ENCODE results near the gene MRPS16. TPM values are rescaled to one million over a fixed set of nuclear protein-coding genes. Genes with fewer than 3 reads are reported as not detected.

Gene MRPS16
- total RNA-seq, 1 donor: 80.7 TPM

GRCh38 chr10:73239908-73240307 lies 12.5 kb downstream of the MRPS16 start:
- no peak overlapping the region for H3K4me3 ChIP-seq (ENCODE audit: low read depth, low read length)
- no peak for DNase-seq (ENCODE audit: low read depth)
- TF ChIP-seq, protein P1, sequence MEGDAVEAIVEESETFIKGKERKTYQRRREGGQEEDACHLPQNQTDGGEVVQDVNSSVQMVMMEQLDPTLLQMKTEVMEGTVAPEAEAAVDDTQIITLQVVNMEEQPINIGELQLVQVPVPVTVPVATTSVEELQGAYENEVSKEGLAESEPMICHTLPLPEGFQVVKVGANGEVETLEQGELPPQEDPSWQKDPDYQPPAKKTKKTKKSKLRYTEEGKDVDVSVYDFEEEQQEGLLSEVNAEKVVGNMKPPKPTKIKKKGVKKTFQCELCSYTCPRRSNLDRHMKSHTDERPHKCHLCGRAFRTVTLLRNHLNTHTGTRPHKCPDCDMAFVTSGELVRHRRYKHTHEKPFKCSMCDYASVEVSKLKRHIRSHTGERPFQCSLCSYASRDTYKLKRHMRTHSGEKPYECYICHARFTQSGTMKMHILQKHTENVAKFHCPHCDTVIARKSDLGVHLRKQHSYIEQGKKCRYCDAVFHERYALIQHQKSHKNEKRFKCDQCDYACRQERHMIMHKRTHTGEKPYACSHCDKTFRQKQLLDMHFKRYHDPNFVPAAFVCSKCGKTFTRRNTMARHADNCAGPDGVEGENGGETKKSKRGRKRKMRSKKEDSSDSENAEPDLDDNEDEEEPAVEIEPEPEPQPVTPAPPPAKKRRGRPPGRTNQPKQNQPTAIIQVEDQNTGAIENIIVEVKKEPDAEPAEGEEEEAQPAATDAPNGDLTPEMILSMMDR (IDR thresholded peaks at IDR 0.05; ENCODE audit: insufficient read depth, low read depth, low read length): no peak

DNA sequence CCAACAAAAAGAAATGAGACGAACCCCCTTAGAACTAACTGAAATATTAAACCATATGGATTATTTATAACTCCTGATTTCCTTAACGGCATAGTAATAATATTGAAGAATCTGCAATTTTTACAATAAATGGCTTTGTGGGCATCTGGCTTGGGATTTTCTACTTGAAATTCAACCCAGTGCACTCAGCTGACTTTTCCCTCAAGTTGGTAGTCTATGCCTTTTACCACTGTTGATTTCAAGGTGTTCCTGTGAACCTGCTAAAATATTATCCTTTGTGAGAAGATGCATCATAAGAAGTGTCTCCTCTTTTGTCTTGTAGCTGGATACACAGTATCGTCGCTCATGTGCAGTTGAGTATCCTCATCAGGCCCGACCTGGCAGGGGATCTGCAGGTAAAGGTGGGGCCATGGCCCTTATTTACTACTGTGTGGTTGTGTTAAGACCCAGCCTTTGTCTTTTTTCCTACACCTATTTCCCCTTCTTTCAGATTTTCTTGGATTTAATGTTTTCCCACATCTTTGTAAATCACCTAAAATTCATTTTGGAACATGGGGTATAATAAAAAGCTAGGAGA lies 13.4 kb downstream of the MRPS16 start:
- TF ChIP-seq, protein P1 (IDR thresholded peaks at IDR 0.05; ENCODE audit: insufficient read depth, low read depth, low read length): no peak
- H3K4me3 ChIP-seq (ENCODE audit: low read depth, low read length): no peak overlapping the region
- DNase-seq (ENCODE audit: low read depth): no peak

- TF ChIP-seq, protein P1 (IDR thresholded peaks at IDR 0.05; ENCODE audit: insufficient read depth, low read depth, low read length): no peak
- DNase-seq (ENCODE audit: low read depth): no peak
- no peak overlapping the region for H3K4me3 ChIP-seq (ENCODE audit: low read depth, low read length)
Observed at GRCh38 chr10:73234695-73235094, 17.7 kb downstream of the MRPS16 start.

GRCh38 chr10:73233883-73234282 lies 18.6 kb downstream of the MRPS16 start:
- no peak for DNase-seq (ENCODE audit: low read depth)
- TF ChIP-seq, protein P1 (IDR thresholded peaks at IDR 0.05; ENCODE audit: insufficient read depth, low read depth, low read length): no peak
- H3K4me3 ChIP-seq (ENCODE audit: low read depth, low read length): no peak overlapping the region

DNA sequence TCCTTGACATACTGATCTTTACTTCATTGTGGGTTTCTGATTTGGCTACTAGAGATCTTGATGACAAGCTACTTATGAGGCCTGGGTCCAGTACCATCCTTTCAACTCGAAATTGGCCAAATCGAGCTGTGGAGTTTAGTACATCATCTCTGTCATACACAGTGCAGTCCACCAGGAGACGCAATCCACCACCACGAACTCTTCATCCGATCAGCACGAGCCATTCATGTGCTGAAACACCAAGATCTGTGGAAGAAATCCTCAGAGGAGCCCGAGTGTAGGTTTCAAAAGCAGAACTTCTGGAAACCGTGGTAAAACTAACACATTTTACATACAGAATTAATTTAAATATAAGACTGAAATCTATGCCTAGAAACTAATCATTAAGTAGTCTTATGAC lies 19.6 kb downstream of the MRPS16 start:
- TF ChIP-seq, protein P1 (IDR thresholded peaks at IDR 0.05; ENCODE audit: insufficient read depth, low read depth, low read length): peak; percentile 45
- H3K4me3 ChIP-seq (ENCODE audit: low read depth, low read length): no peak overlapping the region
- DNase-seq (ENCODE audit: low read depth): peak; percentile 18

- H3K4me3 ChIP-seq (ENCODE audit: low read depth, low read length): no peak overlapping the region
- DNase-seq (ENCODE audit: low read depth): no peak
- TF ChIP-seq, protein P1 (IDR thresholded peaks at IDR 0.05; ENCODE audit: insufficient read depth, low read depth, low read length): no peak
Observed at GRCh38 chr10:73229567-73229966, 22.9 kb downstream of the MRPS16 start.

DNA sequence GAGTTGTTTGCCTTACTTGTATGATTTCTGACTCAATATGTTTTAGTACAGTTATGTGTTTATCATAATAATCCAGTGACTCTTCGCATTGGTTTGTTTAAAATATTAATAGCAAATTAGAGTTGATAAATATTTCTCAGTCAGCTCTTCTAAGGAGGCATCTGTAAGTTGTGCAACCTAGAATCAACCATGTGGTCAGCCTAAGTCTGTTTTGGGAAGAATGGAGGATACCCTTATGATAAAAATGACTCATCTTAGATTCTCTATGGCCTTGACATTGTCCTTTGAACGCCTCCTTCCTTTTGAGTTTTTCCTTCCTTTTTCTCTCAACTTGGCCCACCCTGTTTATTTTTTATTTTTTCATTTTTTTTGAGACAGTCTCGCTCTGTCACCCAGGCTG lies 24.2 kb downstream of the MRPS16 start:
- peak; percentile 67 for DNase-seq (ENCODE audit: low read depth)
- TF ChIP-seq, protein P1 (IDR thresholded peaks at IDR 0.05; ENCODE audit: insufficient read depth, low read depth, low read length): no peak
- H3K4me3 ChIP-seq (ENCODE audit: low read depth, low read length): no peak overlapping the region
